ENCODE measurements around the gene TRAF1. TPM values are rescaled to one million over a fixed set of nuclear protein-coding genes. Genes with fewer than 3 reads are reported as not detected.

Gene TRAF1
- total and polyA plus RNA-seq, 10 of the 15 experiments (the other 5 are each of a cell fraction or from before 2014, with no cell fraction given): 13.8 to 163 (median 128) TPM

DNA sequence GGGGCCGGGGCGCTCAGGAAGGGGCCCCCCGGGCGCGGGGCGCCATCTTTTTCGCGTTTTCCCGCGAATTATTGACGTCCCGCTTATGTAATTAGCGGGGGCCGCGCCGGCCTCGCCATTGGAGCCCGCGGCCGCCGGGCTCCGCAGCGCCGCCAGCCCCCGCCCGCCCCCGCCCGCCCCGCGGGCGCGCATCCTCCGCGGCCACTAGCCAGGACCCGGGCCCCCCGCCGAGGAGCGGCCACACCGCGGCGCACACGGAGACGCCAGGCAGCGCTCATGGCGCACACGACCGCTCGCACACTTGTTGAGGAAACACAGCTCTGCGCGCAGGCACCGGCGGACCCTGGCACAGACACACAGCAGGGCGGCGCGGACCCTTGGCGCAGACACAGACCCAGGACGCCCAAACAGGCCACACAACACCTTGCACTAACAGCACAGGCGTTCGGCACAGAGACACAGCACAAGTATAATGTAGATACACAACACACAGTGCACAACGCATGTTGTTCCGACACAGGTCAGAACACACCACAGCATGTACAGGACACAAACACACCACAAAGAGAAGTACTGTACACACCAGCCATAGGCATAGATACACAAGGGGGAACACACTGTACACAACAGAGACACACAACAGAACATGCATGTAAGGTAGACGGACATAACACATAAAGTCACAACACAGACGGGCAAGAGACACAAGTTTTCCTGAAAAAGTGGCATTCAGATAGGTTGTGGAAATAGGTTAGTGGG lies 49.1 kb downstream of the TRAF1 start (continued):
- no peak for TF ChIP-seq MTA2 (IDR thresholded peaks at IDR 0.05; ENCODE audit: low read depth)
- TF ChIP-seq MYC (IDR thresholded peaks at IDR 0.05; ENCODE audit: insufficient read depth, insufficient read length, insufficient replicate concordance, low read length, severe bottlenecking): no peak
- no peak for TF ChIP-seq CEBPB (IDR thresholded peaks at IDR 0.05; ENCODE audit: borderline replicate concordance in 1 of 2, low read depth in 2 of 2, low read length in 2 of 2)
- TF ChIP-seq SMAD1 (IDR thresholded peaks at IDR 0.05; ENCODE audit: low read depth, partially characterized antibody): no peak
- TF ChIP-seq RAD51 (IDR thresholded peaks at IDR 0.05): no peak
- TF ChIP-seq, protein P1, sequence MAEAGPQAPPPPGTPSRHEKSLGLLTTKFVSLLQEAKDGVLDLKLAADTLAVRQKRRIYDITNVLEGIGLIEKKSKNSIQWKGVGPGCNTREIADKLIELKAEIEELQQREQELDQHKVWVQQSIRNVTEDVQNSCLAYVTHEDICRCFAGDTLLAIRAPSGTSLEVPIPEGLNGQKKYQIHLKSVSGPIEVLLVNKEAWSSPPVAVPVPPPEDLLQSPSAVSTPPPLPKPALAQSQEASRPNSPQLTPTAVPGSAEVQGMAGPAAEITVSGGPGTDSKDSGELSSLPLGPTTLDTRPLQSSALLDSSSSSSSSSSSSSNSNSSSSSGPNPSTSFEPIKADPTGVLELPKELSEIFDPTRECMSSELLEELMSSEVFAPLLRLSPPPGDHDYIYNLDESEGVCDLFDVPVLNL (IDR thresholded peaks at IDR 0.05; ENCODE audit: low read depth, low read length): no peak
- TF ChIP-seq HDAC2 (IDR thresholded peaks at IDR 0.05): no peak
- TF ChIP-seq BACH1 (IDR thresholded peaks at IDR 0.05; ENCODE audit: borderline replicate concordance): peak; percentile 78
- TF ChIP-seq RELA (IDR thresholded peaks at IDR 0.05; ENCODE audit: borderline replicate concordance, partially characterized antibody): no peak
- no peak; the same call in 1 of the 2 replicates for TF ChIP-seq CREM (IDR thresholded peaks at IDR 0.05; ENCODE audit: low read depth)
- TF ChIP-seq CHD1 (IDR thresholded peaks at IDR 0.05; ENCODE audit: low read depth, low read length): no peak
- TF ChIP-seq CREB1 (IDR thresholded peaks at IDR 0.05; ENCODE audit: low read depth): no peak
- TF ChIP-seq, protein P2, sequence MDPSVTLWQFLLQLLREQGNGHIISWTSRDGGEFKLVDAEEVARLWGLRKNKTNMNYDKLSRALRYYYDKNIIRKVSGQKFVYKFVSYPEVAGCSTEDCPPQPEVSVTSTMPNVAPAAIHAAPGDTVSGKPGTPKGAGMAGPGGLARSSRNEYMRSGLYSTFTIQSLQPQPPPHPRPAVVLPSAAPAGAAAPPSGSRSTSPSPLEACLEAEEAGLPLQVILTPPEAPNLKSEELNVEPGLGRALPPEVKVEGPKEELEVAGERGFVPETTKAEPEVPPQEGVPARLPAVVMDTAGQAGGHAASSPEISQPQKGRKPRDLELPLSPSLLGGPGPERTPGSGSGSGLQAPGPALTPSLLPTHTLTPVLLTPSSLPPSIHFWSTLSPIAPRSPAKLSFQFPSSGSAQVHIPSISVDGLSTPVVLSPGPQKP (IDR thresholded peaks at IDR 0.05; ENCODE audit: low read depth, low read length): no peak
- TF ChIP-seq, protein P3, sequence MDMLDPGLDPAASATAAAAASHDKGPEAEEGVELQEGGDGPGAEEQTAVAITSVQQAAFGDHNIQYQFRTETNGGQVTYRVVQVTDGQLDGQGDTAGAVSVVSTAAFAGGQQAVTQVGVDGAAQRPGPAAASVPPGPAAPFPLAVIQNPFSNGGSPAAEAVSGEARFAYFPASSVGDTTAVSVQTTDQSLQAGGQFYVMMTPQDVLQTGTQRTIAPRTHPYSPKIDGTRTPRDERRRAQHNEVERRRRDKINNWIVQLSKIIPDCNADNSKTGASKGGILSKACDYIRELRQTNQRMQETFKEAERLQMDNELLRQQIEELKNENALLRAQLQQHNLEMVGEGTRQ (IDR thresholded peaks at IDR 0.05; ENCODE audit: borderline replicate concordance, low read depth, low read length): no peak
- TF ChIP-seq, protein P4, sequence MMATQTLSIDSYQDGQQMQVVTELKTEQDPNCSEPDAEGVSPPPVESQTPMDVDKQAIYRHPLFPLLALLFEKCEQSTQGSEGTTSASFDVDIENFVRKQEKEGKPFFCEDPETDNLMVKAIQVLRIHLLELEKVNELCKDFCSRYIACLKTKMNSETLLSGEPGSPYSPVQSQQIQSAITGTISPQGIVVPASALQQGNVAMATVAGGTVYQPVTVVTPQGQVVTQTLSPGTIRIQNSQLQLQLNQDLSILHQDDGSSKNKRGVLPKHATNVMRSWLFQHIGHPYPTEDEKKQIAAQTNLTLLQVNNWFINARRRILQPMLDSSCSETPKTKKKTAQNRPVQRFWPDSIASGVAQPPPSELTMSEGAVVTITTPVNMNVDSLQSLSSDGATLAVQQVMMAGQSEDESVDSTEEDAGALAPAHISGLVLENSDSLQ (IDR thresholded peaks at IDR 0.05): 0 out of 2 replicates have a peak, but pooled peaks have one; percentile 11
- no peak for TF ChIP-seq KAT2A (conservative IDR thresholded peaks at IDR 0.05; ENCODE audit: control insufficient read depth, low read depth, low read length)
- peak in 1 of 2 experiments; percentile 80; a peak in 2 of 3 replicates for TF ChIP-seq EGR1 (IDR thresholded peaks at IDR 0.05; ENCODE audit: borderline replicate concordance in 1 of 2, low read depth in 2 of 2, low read length in 2 of 2)
- no peak; the same call in 1 of the 2 replicates for TF ChIP-seq POLR2AphosphoS2 (IDR thresholded peaks at IDR 0.05; ENCODE audit: low read depth, low read length)
- TF ChIP-seq SIN3A (IDR thresholded peaks at IDR 0.05; ENCODE audit: low read depth, low read length): peak; percentile 69; the same call in 1 of the 2 replicates
- no peak for TF ChIP-seq SPI1 (IDR thresholded peaks at IDR 0.05; ENCODE audit: borderline replicate concordance, insufficient read depth, low read depth, low read length)
- TF ChIP-seq, protein P5, sequence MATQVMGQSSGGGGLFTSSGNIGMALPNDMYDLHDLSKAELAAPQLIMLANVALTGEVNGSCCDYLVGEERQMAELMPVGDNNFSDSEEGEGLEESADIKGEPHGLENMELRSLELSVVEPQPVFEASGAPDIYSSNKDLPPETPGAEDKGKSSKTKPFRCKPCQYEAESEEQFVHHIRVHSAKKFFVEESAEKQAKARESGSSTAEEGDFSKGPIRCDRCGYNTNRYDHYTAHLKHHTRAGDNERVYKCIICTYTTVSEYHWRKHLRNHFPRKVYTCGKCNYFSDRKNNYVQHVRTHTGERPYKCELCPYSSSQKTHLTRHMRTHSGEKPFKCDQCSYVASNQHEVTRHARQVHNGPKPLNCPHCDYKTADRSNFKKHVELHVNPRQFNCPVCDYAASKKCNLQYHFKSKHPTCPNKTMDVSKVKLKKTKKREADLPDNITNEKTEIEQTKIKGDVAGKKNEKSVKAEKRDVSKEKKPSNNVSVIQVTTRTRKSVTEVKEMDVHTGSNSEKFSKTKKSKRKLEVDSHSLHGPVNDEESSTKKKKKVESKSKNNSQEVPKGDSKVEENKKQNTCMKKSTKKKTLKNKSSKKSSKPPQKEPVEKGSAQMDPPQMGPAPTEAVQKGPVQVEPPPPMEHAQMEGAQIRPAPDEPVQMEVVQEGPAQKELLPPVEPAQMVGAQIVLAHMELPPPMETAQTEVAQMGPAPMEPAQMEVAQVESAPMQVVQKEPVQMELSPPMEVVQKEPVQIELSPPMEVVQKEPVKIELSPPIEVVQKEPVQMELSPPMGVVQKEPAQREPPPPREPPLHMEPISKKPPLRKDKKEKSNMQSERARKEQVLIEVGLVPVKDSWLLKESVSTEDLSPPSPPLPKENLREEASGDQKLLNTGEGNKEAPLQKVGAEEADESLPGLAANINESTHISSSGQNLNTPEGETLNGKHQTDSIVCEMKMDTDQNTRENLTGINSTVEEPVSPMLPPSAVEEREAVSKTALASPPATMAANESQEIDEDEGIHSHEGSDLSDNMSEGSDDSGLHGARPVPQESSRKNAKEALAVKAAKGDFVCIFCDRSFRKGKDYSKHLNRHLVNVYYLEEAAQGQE (IDR thresholded peaks at IDR 0.05; ENCODE audit: low read depth, low read length): no peak
- no peak for TF ChIP-seq BMI1 (IDR thresholded peaks at IDR 0.05; ENCODE audit: borderline replicate concordance)
